Measurements from ENCODE around the gene RUSF1.

DNA sequence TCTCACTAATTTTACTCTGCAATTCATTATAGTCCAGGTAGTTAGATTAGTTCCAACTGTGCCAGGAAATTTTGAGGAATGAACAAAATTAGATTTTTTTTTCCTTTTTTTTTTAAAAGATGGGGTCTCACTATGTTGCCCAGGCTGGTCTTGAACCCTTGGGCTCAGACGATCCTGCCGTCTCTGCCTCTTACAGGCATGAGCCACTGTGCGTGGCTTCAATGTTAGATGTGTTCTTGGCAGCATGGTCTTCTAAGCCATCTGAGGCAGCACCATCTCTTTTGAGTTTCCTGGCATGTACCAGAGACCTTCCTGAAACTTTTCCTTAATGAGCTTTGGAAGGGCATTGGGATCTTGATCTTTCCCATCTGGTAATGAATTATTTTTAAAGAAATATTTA, 16.9 kb upstream of the RUSF1 start:
- TF ChIP-seq, protein P1, sequence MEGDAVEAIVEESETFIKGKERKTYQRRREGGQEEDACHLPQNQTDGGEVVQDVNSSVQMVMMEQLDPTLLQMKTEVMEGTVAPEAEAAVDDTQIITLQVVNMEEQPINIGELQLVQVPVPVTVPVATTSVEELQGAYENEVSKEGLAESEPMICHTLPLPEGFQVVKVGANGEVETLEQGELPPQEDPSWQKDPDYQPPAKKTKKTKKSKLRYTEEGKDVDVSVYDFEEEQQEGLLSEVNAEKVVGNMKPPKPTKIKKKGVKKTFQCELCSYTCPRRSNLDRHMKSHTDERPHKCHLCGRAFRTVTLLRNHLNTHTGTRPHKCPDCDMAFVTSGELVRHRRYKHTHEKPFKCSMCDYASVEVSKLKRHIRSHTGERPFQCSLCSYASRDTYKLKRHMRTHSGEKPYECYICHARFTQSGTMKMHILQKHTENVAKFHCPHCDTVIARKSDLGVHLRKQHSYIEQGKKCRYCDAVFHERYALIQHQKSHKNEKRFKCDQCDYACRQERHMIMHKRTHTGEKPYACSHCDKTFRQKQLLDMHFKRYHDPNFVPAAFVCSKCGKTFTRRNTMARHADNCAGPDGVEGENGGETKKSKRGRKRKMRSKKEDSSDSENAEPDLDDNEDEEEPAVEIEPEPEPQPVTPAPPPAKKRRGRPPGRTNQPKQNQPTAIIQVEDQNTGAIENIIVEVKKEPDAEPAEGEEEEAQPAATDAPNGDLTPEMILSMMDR (IDR thresholded peaks at IDR 0.05), result no peak
- no peak for TF ChIP-seq EP300 (IDR thresholded peaks at IDR 0.05)
- TF ChIP-seq POLR2AphosphoS5 (IDR thresholded peaks at IDR 0.05), result no peak
- no peak for TF ChIP-seq POLR2A (IDR thresholded peaks at IDR 0.05)
